ENCODE data around the gene CALCOCO2.

DNA sequence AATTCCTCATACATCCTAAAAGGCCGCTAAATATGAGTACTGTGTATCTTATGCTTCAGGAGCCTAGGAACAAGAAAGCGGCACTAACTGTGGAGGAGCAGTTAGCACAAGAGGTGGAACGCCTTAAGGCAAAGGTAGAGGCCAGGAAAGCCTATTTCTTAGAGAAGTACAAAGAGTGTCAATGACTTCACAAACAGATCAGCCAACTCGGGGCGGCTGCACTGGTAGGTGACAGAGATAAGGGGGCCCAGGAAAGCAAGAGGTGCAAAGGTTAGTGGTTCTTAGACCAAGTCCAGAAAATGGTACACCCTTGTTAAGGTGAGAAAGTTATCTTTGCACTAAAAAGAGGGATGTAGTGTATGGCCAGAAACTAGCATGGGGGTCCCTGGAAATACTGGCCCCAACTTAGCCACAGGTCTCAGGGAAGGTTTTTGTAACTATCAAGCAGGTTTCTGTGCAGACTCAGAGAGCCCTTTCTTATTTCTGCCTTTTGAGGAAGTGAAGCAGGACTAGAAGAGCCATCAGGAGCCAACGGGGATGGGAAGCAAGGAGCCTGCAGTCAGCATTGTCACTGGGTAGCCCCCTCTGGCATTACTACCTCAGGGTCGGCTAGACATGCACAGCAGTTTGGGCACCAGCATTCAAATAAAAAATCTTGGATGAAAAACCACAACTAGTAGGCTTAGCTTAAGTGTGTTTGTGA lies 24.1 kb downstream of the CALCOCO2 start:
- TF ChIP-seq CTCF (IDR thresholded peaks at IDR 0.05; ENCODE audit: low read length) (no peak), EZH2 (IDR thresholded peaks at IDR 0.05; ENCODE audit: borderline replicate concordance, low read length) (no peak)
